Loucy (cell line): ENCODE measurements around the gene SIRPG.
A peak's percentile ranks its signal among the peaks of the same experiment; 100 is the strongest.

Source experiments
- H2AFZ ChIP-seq: fragments of 200-600 bp; sonication (generic); 2 replicates; pipeline ENCODE4 v1.6.0; 2016; ENCODE audit warnings: antibody characterized with exemption, mild to moderate bottlenecking, low read length, moderate library complexity
- H3F3A ChIP-seq: fragments of 200-600 bp; 2 replicates; pipeline ENCODE4 v1.6.0; 2016; ENCODE audit warnings: antibody characterized with exemption, low read depth, mild to moderate bottlenecking
- H3K27me3 ChIP-seq: fragments of 200-600 bp; sonication (generic); 2 replicates; pipeline ENCODE4 v1.6.1; 2014; ENCODE audit warnings: low read length, mild to moderate bottlenecking; ENCODE audit not compliant: insufficient read depth, poor library complexity, severe bottlenecking
- H3K36me3 ChIP-seq: fragments of 200-600 bp; sonication (generic); 2 replicates; pipeline ENCODE4 v1.6.1; 2016; ENCODE audit warnings: low read length; ENCODE audit not compliant: insufficient read depth
- H3K4me1 ChIP-seq: fragments of 200-600 bp; sonication (generic); 2 replicates; pipeline ENCODE4 v1.5.1; 2014; ENCODE audit warnings: low read length, mild to moderate bottlenecking; ENCODE audit not compliant: insufficient read depth, poor library complexity, severe bottlenecking
- H3K4me2 ChIP-seq: fragments of 200-600 bp; sonication (generic); 2 replicates; pipeline ENCODE4 v1.6.0; 2014; ENCODE audit warnings: antibody characterized with exemption, low read length, low read depth, mild to moderate bottlenecking; ENCODE audit not compliant: poor library complexity, severe bottlenecking
- H3K4me3 ChIP-seq: fragments of 200-600 bp; sonication (generic); 2 replicates; pipeline ENCODE4 v1.5.1; 2014; ENCODE audit warnings: low read length, mild to moderate bottlenecking, mixed read lengths; ENCODE audit not compliant: poor library complexity, severe bottlenecking
- H3K79me2 ChIP-seq: fragments of 200-600 bp; sonication (generic); 2 replicates; pipeline ENCODE4 v1.6.1; 2014; ENCODE audit warnings: low read length; ENCODE audit not compliant: insufficient read depth
- H3K9ac ChIP-seq: fragments of 200-600 bp; sonication (generic); 2 replicates; pipeline ENCODE4 v1.6.0; 2014; ENCODE audit warnings: mild to moderate bottlenecking, low read depth, low read length, moderate library complexity; ENCODE audit not compliant: poor library complexity, severe bottlenecking
- H3K9me2 ChIP-seq: fragments of 200-600 bp; sonication (generic); replicated peaks from 2 replicates; pipeline ENCODE4 v1.6.1; 2016; ENCODE audit warnings: low read depth, low read length, mixed read lengths
- H3K9me3 ChIP-seq: fragments of 200-600 bp; sonication (generic); 2 replicates; pipeline ENCODE4 v1.6.1; 2014; ENCODE audit warnings: mild to moderate bottlenecking, antibody characterized with exemption, low read length, low read depth; ENCODE audit not compliant: insufficient read depth
- H4K20me1 ChIP-seq: fragments of 200-600 bp; sonication (generic); 2 replicates; pipeline ENCODE4 v1.6.0; 2014; ENCODE audit warnings: antibody characterized with exemption, low read length, mild to moderate bottlenecking; ENCODE audit not compliant: insufficient read depth, poor library complexity, severe bottlenecking
- CTCF ChIP-seq: fragments of 200-600 bp; sonication (generic); conservative IDR thresholded peaks from 2 replicates; pipeline ENCODE4 v1.5.1; 2014; ENCODE audit warnings: mild to moderate bottlenecking, antibody characterized with exemption, low read length
- EZH2phosphoT487 ChIP-seq: fragments of 200-600 bp; IDR thresholded peaks from 2 replicates; pipeline ENCODE4 v1.6.1; 2018; ENCODE audit warnings: antibody characterized with exemption, mild to moderate bottlenecking, moderate library complexity, borderline replicate concordance

Gene SIRPG

DNA sequence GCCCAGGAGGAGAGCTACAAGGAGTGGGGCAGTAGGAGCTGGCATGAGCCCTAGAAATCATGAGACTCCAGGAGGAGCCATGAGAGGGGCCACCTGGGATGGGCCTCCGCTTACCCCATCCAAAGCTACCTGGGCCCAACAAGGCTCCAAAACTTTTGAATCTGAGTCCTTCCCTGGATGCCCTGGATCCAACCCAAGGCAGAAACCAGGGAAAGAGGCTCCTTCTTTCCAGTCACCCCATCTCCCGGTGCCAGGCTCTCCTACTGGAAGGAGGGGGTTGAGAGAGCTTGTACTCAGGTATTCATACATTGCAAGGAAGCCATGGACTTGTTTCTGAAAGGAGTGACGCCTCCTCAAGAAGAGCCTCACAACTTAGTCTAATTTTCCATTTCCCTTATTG is 7.8 kb upstream of the SIRPG start:
- Histone ChIP-seq H3K9ac (peak overlapping the region; percentile 29), H3K9me3 (no peaks in the 10 kb centered on the region), H3K36me3 (no peaks in the 10 kb centered on the region), H3K9me2 (no peaks in the 10 kb centered on the region), H3F3A (no peaks in the 10 kb centered on the region), H2AFZ (peak overlapping the region; percentile 44), H4K20me1 (no peaks in the 10 kb centered on the region), H3K79me2 (no peaks in the 10 kb centered on the region), H3K4me2 (peak overlapping the region; percentile 45), H3K27me3 (no peaks in the 10 kb centered on the region), H3K4me1 (peaks cover 28% of the 10 kb centered on the region), H3K4me3 (peak overlapping the region; percentile 26)
- no peak for TF ChIP-seq CTCF
- no peak for TF ChIP-seq EZH2phosphoT487

GRCh38 chr20:1664911-1665310 is 7.3 kb upstream of the SIRPG start:
- Histone ChIP-seq H3K4me2 (peak overlapping the region; percentile 45), H4K20me1 (no peaks in the 10 kb centered on the region), H2AFZ (peak overlapping the region; percentile 44), H3K4me3 (peak overlapping the region; percentile 26), H3K9me2 (no peaks in the 10 kb centered on the region), H3F3A (no peaks in the 10 kb centered on the region), H3K4me1 (peaks cover 28% of the 10 kb centered on the region), H3K79me2 (no peaks in the 10 kb centered on the region), H3K36me3 (no peaks in the 10 kb centered on the region), H3K9me3 (no peaks in the 10 kb centered on the region), H3K9ac (peak overlapping the region; percentile 29), H3K27me3 (no peaks in the 10 kb centered on the region)
- no peak for TF ChIP-seq CTCF
- no peak for TF ChIP-seq EZH2phosphoT487

DNA sequence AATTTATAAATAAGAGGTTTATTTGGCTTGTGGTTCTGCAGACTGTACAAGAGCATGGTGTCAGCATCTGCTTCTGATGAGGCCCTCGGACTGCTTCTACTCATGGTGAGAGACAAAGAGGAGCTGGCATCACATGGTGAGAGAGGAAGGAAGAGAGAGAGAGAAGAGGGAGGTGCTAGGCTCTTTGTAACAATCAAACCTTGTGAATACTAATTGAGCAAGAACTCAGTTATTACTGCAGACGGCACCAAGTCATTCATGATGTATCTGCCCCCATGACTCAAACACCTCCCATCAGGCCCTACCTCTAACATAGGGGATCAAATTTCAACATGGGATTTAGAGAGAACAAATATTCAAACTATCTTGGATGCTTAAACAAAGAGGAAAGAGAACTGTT is 6.3 kb upstream of the SIRPG start:
- TF ChIP-seq EZH2phosphoT487 (no peak), CTCF (no peak)
- H4K20me1 ChIP-seq: no peaks in the 10 kb centered on the region
- H3K9me3 ChIP-seq: no peaks in the 10 kb centered on the region
- no peaks in the 10 kb centered on the region for H3K36me3 ChIP-seq
- H3K4me2 ChIP-seq: peak overlapping the region; percentile 45
- H3K9me2 ChIP-seq: no peaks in the 10 kb centered on the region
- H3K4me3 ChIP-seq: no peak overlapping the region
- 0 out of 2 replicates have a peak, but pooled peaks cover 2% of the 10 kb centered on the region for H3F3A ChIP-seq
- H2AFZ ChIP-seq: peak overlapping the region; percentile 54
- H3K4me1 ChIP-seq: peaks cover 28% of the 10 kb centered on the region
- no peaks in the 10 kb centered on the region for H3K27me3 ChIP-seq
- no peaks in the 10 kb centered on the region for H3K79me2 ChIP-seq
- H3K9ac ChIP-seq: no peak overlapping the region
